Measurements from ENCODE around the gene ELMOD1.

DNA sequence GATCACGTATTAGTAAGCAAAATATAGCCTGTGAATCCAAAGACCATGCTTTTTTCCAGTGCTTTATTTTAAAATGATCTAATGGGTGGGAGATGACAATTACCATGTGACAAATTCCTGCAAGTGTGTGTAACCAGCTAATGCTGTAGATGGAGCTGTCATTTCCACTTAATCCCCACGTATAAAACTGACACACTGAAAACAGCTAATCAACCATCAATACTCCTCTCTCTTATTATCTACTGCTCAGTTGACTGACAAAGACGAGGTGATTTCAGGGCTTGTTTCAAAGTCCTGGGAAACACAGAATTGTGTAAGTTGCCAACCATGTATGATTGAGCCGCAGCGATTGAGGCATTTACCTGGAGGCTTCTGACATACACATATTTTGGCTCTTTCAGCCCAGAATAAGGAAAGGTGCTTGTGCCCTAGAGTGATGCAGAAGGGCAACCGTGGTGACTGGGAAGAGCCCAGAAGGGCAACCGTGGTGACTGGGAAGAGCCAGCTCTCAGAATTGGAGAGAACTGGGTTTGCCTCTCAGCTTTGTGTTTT is 111.2 kb downstream of the ELMOD1 start:
- no peak for TF ChIP-seq CSDC2 (CRISPR knock-in tag; IDR thresholded peaks at IDR 0.05)
- TF ChIP-seq, protein P1, sequence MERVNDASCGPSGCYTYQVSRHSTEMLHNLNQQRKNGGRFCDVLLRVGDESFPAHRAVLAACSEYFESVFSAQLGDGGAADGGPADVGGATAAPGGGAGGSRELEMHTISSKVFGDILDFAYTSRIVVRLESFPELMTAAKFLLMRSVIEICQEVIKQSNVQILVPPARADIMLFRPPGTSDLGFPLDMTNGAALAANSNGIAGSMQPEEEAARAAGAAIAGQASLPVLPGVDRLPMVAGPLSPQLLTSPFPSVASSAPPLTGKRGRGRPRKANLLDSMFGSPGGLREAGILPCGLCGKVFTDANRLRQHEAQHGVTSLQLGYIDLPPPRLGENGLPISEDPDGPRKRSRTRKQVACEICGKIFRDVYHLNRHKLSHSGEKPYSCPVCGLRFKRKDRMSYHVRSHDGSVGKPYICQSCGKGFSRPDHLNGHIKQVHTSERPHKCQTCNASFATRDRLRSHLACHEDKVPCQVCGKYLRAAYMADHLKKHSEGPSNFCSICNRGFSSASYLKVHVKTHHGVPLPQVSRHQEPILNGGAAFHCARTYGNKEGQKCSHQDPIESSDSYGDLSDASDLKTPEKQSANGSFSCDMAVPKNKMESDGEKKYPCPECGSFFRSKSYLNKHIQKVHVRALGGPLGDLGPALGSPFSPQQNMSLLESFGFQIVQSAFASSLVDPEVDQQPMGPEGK (CRISPR knock-in tag; IDR thresholded peaks at IDR 0.05; ENCODE audit: borderline replicate concordance), result no peak
- no peak for TF ChIP-seq PPARA (CRISPR knock-in tag; IDR thresholded peaks at IDR 0.05; ENCODE audit: borderline replicate concordance)
- TF ChIP-seq ZNF70 (CRISPR knock-in tag; IDR thresholded peaks at IDR 0.05), result no peak
- TF ChIP-seq ZFP3 (CRISPR knock-in tag; IDR thresholded peaks at IDR 0.05), result no peak
- no peak for TF ChIP-seq ESRRG (CRISPR knock-in tag; IDR thresholded peaks at IDR 0.05)
- TF ChIP-seq ZC3H10 (CRISPR knock-in tag; IDR thresholded peaks at IDR 0.05), result no peak
- no peak for TF ChIP-seq ZNF8 (CRISPR knock-in tag; IDR thresholded peaks at IDR 0.05)
- no peak for TF ChIP-seq ISL1 (CRISPR knock-in tag; IDR thresholded peaks at IDR 0.05)
- TF ChIP-seq OSR1 (CRISPR knock-in tag; IDR thresholded peaks at IDR 0.05), result no peak
- no peak for TF ChIP-seq ZFP30 (CRISPR knock-in tag; IDR thresholded peaks at IDR 0.05)
- TF ChIP-seq, protein P2, sequence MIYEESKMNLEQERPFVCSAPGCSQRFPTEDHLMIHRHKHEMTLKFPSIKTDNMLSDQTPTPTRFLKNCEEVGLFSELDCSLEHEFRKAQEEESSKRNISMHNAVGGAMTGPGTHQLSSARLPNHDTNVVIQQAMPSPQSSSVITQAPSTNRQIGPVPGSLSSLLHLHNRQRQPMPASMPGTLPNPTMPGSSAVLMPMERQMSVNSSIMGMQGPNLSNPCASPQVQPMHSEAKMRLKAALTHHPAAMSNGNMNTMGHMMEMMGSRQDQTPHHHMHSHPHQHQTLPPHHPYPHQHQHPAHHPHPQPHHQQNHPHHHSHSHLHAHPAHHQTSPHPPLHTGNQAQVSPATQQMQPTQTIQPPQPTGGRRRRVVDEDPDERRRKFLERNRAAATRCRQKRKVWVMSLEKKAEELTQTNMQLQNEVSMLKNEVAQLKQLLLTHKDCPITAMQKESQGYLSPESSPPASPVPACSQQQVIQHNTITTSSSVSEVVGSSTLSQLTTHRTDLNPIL (CRISPR knock-in tag; IDR thresholded peaks at IDR 0.05; ENCODE audit: low read depth), result no peak
